NCI-H2107 treated with DMSO at 0.1 percent for 48 hours (cell line): ENCODE results near the gene TSPAN18.

Source experiments
- DNase-seq: peaks from one replicate; lab custom pipeline; 2025; ENCODE audit not compliant: unreplicated experiment; lab: John Stamatoyannopoulos, UW

Gene TSPAN18

DNA sequence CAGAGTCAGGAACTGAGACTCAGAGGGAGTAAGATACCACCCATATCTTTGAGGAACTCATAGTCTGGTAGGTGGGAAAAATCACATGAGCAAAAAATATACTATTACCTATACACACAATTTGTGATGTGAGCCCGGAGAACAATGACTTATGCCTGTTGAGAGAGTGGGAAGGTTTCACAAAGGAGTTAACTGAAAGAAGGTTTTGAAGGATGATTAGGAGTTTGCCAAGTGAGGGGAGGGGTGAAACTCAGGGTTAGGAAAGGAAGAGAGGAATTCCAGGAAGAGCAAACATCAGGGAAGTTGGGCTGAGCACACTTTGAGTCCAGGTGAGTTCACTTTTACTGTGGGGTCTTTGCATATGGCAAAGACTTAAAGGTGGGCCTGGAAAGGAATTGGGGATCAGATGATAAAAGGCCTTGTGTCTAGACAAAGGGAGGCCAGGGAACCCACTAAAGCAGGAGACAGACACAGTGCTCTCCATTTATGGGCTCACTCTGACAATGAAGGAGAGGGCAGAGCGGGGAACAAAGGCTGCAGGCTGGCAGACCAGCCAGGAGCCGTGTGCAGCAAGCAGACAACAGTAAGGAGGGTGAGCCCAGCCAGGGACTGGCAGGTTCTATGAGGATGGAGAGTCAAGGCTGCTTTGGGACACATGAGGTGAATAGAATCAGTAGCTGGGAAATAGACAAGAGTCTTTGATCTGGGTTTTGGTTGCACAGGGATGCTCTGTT lies 33.1 kb downstream of the TSPAN18 start:
- no peak for DNase-seq

GRCh38 chr11:44760477-44760872 lies 33.7 kb downstream of the TSPAN18 start:
- no peak for DNase-seq

DNA sequence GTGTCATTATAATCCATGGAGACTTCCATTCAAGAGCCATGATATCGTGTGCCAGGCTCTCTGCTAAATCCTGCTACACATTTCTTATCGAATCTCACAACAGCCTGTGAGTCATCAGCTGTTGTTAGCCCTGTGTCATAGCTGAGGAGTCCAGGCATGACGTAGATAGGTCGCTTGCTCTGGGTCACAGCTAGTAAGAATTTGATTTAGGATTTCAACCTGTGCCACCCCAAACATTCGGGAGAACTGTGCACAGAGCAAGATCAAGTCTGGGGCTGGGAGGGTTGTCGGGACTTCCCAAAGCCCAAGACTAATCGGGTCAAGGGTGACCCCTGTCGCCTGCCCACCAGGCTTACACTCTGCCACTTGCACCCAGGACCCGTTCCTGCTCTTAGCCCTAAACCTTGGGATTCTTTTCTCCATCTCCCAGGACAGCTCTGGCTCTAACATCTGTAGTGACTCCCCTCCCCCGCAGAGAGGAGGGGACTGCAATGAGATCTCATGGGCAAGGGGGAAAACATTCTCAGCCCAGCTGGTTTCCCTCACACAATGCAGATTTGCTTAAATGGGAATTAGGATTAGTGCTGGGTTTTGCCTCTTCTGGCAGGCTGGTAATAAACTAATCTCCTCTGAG lies 34.3 kb downstream of the TSPAN18 start:
- DNase-seq, result no peak

DNA sequence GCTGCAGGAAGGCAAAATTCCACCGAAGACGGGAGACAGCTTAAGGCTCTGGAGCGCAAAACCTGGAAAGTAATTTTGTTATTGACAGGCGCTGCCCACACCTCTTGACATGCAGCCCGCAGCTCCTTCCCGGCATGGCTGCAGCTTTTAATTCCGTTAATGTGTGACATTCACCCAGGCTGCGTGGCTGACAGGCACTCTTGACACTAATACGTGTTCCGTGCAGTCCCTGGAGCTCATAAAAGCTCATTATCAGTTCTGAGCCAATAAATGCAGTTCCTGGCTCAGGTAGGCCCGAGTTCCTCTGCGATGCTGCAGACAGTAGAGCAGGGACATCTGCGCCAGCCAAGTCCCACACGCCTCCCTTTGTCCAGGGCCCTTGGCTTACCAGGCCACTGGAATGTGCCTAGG lies 34.8 kb downstream of the TSPAN18 start:
- DNase-seq, result no peak

GRCh38 chr11:44763121-44763820 lies 36.5 kb downstream of the TSPAN18 start:
- no peak for DNase-seq

DNA sequence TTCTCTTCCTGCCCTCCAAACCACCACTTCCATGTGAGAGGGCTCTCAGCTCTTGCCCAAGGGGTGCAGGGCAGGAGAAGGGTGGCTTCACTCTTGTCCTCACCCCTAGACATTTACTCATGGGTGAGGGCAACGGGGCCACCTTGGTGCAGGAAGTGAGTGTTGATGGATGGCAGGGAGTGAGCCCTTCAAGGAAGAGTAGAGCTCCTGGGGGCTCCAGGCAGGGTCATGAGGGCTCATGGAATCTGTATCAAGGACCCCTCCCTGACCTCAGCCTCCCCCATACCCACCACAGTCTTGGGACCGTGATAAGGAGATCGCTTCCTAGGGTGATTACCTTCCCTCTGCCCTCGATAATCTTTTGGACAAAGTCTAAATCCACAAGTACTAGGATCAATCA lies 37.8 kb downstream of the TSPAN18 start:
- DNase-seq, result no peak

DNA sequence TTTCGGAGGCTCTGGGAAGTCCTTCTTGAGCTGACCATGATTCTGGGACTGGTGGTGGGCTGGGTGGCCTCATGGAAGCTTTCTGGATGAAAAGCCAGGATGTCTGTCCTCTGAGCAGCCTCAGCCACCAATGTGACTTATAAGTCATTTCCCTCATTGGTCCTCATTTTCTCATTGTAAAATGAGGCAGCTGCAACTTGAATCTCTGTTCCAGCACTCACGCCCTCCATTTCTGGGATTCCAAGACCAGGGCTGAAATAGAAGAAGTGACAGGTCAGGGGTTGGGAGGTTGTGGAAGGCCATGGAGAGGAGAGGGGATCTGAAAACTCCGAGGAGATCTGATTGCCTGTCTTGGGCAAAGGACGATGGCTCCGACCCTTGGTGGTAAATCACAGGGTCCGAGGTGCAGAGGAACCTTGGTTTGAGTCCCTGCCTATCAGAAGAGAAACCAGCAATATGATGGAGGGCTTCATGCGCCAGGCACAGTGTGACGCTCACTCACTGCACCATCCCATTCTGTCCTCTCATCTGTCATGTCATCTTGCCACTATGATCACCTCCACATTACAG lies 38.3 kb downstream of the TSPAN18 start:
- no peak for DNase-seq

- no peak for DNase-seq
Measured at GRCh38 chr11:44765676-44766075, 38.9 kb downstream of the TSPAN18 start.

GRCh38 chr11:44766112-44766971 lies 39.6 kb downstream of the TSPAN18 start:
- no peak for DNase-seq

- no peak for DNase-seq
Measured at GRCh38 chr11:44766972-44767278, 40.2 kb downstream of the TSPAN18 start.

GRCh38 chr11:44767421-44767820 lies 40.7 kb downstream of the TSPAN18 start:
- DNase-seq, result no peak

DNA sequence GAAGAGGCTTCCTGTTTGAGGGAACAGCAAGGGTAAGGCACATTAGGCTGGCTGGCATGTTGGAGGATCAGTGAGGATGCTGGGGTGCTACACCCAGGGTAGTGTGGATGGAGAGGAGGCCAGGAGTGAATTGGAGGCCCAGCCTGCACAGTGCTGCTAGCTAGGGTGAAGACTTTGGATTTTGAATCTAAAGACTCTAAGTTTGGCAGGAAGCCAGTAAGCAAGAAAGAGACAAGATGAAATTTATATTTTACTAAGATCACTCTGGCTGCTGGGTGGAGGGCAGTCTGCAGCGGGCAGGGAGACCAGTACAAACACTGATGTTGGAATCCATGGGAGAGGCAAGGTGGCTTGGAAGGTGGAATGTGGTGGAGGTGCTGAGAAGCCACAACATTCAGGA lies 43.6 kb downstream of the TSPAN18 start:
- no peak for DNase-seq

GRCh38 chr11:44771252-44771734 lies 44.5 kb downstream of the TSPAN18 start:
- DNase-seq, result no peak

DNA sequence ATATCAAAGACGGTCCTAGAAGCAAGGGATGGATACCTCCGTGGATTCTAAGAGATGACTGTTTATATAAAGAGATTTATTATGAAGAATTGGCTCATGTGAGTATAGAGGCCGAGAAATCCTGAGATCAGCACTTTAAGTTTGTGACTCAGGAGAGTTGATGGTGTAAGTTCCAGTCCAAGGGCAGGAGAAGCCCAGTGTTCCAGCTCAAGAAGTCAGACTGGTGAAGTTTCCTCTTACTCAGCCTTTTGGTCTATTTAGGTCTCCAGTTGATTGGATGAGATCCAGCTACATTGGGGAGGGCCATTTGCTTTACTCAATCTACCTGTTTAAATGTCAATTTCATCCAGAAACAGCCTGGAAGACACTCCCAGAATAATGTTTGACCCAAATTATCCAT lies 45.1 kb downstream of the TSPAN18 start:
- no peak for DNase-seq

GRCh38 chr11:44773351-44773965 lies 46.7 kb downstream of the TSPAN18 start:
- no peak for DNase-seq

DNA sequence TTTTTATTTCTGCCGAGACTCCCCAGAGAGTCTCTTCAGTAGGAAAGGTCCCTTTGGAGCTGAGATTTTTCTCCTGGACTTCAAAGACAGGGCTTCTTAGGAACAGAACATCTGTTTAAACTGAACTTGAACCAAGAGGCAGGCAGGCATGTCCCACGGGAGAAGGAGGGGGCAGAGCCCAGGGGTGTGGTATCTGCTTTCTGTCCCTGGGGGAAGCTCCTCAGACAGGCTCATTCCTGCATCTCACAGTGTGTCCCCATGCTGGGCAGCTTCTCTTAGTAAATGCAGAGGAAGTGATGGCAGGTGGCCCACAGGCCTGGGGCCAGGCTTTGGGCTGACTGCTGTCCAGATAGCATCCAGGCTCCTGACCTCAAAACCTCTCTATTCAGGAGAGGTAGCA lies 47.3 kb downstream of the TSPAN18 start:
- DNase-seq, result no peak

DNA sequence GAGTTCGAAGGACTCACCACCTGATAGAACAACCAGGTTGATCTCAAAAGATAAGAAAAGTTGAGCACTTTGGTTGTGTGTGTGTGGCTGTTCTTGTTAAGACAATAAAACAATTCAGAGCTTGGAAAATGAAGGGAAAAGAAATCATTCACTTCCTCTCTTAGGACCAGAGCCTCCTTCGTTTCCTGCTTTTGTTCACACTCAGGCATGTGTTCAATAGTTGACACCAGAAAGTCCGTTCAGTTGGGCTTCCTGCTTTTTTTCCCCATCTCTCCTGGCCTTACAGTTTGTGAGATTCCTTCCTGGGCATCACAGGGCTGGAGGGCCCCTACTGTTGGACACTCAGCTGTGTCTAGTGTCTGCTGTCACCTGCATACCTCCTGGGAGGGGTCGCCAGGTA lies 48.0 kb downstream of the TSPAN18 start:
- no peak for DNase-seq

- peak; percentile 26 for DNase-seq
Measured at GRCh38 chr11:44775366-44775984, 48.7 kb downstream of the TSPAN18 start.

- no peak for DNase-seq
Measured at GRCh38 chr11:44775985-44776446, 49.3 kb downstream of the TSPAN18 start.
